Lower leg skin (tissue), 3 donors: Measurements from ENCODE around the gene FOSL2.

Experiments used
- POLR2A ChIP-seq, 2 donors: fragments of 450-650 bp; IDR thresholded peaks; one replicate each; pipeline ENCODE4 v1.6.1; 2016 to 2017; ENCODE audit warnings: antibody characterized with exemption in 2 of 2, mild to moderate bottlenecking in 1 of 2, moderate library complexity in 1 of 2
- TF ChIP-seq, protein P1 (sequence below), 3 donors: fragments of 450-650 bp; IDR thresholded peaks; one replicate each; pipeline ENCODE4 v1.5.1; 2016; ENCODE audit warnings: antibody characterized with exemption in 3 of 3, mild to moderate bottlenecking in 3 of 3, moderate library complexity in 2 of 3

GRCh38 chr2:28355521-28356094 is 37.0 kb upstream of the FOSL2 start:
- TF ChIP-seq, protein P1, sequence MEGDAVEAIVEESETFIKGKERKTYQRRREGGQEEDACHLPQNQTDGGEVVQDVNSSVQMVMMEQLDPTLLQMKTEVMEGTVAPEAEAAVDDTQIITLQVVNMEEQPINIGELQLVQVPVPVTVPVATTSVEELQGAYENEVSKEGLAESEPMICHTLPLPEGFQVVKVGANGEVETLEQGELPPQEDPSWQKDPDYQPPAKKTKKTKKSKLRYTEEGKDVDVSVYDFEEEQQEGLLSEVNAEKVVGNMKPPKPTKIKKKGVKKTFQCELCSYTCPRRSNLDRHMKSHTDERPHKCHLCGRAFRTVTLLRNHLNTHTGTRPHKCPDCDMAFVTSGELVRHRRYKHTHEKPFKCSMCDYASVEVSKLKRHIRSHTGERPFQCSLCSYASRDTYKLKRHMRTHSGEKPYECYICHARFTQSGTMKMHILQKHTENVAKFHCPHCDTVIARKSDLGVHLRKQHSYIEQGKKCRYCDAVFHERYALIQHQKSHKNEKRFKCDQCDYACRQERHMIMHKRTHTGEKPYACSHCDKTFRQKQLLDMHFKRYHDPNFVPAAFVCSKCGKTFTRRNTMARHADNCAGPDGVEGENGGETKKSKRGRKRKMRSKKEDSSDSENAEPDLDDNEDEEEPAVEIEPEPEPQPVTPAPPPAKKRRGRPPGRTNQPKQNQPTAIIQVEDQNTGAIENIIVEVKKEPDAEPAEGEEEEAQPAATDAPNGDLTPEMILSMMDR (IDR thresholded peaks at IDR 0.05) = peak in 1 of 3 donors; percentile 7
- no peak for TF ChIP-seq POLR2A (IDR thresholded peaks at IDR 0.05)
